ENCODE measurements around the gene CDAN1.
A peak's percentile ranks its signal among the peaks of the same experiment; 100 is the strongest.
"Not testable (repeated sequence)": the region's sequence is repeated elsewhere in the genome, so short reads cannot be mapped to it uniquely, and the experiment has no call there.

CDAN1 gene, protein sequence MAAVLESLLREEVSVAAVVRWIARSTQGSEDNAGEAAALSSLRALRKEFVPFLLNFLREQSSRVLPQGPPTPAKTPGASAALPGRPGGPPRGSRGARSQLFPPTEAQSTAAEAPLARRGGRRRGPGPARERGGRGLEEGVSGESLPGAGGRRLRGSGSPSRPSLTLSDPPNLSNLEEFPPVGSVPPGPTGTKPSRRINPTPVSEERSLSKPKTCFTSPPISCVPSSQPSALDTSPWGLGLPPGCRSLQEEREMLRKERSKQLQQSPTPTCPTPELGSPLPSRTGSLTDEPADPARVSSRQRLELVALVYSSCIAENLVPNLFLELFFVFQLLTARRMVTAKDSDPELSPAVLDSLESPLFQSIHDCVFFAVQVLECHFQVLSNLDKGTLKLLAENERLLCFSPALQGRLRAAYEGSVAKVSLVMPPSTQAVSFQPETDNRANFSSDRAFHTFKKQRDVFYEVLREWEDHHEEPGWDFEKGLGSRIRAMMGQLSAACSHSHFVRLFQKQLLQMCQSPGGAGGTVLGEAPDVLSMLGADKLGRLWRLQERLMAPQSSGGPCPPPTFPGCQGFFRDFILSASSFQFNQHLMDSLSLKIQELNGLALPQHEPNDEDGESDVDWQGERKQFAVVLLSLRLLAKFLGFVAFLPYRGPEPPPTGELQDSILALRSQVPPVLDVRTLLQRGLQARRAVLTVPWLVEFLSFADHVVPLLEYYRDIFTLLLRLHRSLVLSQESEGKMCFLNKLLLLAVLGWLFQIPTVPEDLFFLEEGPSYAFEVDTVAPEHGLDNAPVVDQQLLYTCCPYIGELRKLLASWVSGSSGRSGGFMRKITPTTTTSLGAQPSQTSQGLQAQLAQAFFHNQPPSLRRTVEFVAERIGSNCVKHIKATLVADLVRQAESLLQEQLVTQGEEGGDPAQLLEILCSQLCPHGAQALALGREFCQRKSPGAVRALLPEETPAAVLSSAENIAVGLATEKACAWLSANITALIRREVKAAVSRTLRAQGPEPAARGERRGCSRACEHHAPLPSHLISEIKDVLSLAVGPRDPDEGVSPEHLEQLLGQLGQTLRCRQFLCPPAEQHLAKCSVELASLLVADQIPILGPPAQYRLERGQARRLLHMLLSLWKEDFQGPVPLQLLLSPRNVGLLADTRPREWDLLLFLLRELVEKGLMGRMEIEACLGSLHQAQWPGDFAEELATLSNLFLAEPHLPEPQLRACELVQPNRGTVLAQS

DNA sequence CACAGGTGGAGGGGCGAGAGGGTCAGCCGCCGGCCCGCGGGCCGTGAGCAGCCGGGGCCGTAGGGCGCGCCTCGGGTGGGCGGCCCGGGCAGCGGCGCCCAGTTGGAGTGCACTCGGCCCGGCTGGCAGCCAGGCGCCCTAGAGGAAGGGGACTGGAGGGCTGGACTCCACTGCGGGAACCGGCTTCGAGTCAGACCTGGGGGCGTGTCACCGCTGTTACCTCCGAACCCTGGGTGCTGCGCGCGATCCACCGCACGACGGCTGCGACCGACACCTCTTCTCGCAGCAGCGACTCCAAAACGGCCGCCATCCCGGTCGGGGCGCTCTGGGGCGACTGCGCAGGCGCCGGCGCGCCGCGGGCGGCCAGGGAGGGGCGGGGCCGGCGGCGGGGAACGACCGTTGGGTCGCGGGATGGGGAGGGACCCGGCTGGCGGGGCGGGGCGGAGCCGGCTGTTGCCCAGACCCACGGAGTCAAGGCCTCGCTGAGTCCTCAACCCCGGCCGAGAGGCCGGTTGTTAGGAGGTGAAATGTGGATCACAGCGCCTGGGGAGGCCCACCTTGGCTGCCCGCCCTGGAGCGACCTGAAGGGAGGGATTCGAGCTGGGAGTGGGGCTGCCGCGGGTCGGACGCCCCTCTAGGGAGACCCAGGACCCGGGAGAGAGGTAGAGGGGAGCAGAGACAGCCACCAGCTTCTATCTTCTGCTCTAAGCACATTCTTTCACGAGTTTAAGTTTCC lies at the start of gene CDAN1:
TSS of gene CDAN1 (minus strand) at position 336 of the 736 bp plus-strand sequence. CDS start at position 310, 26 bp downstream.
- peak; percentile 84 to 93 (median 87) for DNase-seq (ENCODE audit: low read depth in 2 of 3, low spot score in 2 of 3)

DNA sequence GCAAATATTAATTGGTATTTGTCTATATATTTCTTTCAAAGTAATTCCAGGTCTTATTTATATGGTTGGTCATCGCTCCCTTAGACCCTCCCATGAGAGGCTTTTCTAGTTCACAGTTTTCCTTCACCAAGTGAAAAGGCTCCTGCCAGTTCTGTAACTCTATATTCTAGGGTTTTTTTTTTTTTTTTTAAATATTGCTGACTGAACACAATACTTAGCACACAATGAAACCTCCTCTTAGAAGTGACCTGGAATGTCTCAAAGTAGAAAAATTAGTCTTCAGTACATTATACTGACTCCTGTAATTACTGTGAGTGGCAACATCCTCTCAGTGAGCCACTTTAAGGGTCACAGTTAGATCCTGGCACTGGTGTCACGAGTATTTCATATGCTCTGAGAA lies 48.6 kb upstream of the CDAN1 start:
- no peak for DNase-seq (ENCODE audit: low read depth in 2 of 3, low spot score in 2 of 3)

DNA sequence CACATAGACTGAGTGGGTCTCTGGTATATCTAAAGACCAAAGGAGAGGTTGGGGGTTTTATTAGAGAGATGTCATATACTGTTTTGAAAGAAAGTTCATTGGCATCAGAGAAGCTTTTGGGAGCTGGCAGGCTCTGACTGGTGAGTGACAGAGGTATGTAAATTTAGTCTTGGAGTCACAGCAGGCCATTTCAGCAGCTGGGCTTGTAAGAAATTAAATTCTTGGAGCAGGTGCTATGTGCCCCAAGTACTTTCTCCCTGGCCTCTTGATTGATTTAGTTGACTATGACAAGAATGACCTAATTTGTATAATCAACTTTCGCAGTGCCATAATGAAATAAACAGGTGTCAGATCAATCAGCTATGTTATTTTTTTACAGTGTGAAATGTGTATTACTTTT lies 47.8 kb upstream of the CDAN1 start:
- no peak for DNase-seq (ENCODE audit: low read depth in 2 of 3, low spot score in 2 of 3)

DNA sequence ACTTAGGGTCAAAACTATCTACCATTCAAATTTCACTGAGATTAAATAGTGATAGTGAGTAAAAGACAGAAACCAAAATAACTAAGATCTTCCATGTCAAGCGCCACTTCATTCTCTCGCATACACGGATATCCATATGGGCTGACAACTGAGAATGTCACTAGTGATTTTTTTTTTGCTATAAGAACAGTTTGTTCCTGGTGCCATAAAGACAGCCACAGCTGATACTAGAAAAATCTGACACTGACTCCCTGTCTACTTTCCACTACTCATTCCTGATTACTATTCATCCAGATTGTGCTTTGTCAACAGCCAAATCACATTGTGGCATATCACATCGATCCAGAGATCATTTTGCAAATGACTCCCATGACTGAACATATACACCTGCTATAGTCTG lies 45.8 kb upstream of the CDAN1 start:
- no peak for DNase-seq (ENCODE audit: low read depth in 2 of 3, low spot score in 2 of 3)

DNA sequence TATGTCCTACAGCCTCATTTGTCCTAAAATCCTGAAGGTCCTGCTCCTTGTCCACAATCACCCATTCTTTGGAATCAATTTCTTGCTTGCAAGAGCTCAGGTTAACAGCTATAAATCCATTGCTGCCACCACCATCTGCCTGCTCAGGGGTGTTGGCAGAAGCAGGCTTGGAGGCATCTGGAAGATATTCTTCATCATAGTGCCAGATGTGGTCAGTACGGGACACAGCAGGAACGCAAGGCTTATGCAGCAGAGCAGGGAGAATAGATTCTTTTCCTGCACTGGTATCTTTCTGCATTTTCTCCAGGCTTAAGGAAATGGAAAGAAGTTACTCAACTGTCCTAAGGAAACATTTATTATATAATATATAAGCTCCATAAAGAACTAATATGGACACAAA lies 38.5 kb upstream of the CDAN1 start:
- no peak for DNase-seq (ENCODE audit: low read depth in 2 of 3, low spot score in 2 of 3)

DNA sequence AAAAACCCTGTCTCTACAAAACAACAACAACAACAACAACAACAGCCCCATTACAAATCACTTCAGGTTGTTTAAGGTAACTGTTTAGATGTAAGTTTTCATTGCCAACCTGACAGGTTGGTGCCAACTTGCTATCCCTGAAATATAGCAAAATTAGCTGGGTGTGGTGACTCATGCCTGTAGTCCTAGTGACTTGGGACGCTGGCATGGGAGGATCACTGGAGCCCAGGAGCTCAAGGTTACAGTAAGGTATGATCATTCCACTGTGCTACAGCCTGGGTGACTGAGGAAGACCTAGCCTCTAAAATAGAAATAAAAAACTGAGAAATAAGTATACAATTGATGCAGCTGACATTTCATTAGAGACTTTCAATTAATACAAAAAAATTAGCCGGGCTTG lies 36.0 kb upstream of the CDAN1 start:
- DNase-seq (ENCODE audit: low read depth in 2 of 3, low spot score in 2 of 3), result no peak

DNA sequence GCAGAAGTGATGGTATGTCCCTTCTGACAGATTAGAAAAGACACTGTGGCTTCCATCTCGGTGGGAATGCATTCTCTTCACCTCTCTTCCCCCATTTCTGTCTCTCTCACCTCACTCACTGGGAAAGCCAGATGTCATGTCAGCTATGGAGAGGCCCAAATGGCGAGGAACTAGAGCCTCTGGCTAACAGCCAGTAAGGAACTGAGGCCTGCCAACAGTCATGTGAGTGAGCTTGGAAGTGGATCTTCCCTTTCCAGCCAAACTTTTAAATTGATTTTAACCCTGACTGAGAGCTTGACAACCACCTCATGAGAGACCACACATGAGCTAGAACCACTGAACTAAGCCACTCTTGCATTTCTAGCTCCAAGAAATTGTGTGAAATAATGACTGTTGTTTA lies 35.2 kb upstream of the CDAN1 start:
- no peak for DNase-seq (ENCODE audit: low read depth in 2 of 3, low spot score in 2 of 3)

DNA sequence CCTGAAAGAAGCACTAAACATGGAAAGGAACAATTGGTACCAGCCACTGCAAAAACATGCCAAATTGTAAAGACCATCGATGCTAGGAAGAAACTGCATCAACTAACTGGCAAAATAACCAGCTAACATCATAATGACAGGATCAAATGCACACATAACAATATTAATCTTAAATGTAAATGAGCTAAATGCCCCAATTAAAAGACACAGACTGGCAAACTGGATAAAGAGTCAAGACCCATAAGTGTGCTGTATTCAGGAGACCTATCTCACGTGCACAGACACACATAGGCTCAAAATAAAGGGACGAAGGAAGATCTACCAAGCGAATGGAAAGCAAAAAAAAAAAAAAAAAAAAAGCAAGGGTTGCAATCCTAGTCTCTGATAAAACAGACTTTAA lies 29.2 kb upstream of the CDAN1 start:
- DNase-seq (ENCODE audit: low read depth in 2 of 3, low spot score in 2 of 3), result not testable (repeated sequence)

DNA sequence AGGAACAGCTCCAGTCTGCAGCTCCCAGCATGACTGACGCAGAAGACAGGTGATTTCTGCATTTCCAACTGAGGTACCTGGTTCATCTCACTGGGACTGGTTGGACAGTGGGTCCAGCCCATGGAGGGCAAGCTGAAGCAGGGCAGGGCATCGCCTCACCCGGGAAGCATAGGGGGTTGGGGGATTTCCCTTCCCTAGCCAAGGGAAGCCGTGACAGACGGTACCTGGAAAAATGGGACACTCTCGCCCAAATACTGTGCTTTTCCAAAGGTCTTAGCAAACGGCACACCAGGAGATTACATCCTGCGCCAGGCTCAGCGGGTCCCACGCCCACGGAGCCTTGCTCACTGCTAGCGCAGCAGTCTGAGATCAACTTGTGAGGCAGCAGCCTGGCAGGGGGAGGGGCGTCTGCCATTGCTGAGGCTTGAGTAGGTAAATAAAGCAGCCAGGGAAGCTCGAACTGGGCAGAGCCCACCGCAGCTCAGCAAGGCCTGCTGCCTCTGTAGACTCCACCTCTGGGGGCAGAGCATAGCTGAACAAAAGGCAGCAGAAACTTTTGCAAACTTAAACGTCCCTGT lies 27.3 kb upstream of the CDAN1 start:
- DNase-seq (ENCODE audit: low read depth in 2 of 3, low spot score in 2 of 3), result not testable (repeated sequence)

DNA sequence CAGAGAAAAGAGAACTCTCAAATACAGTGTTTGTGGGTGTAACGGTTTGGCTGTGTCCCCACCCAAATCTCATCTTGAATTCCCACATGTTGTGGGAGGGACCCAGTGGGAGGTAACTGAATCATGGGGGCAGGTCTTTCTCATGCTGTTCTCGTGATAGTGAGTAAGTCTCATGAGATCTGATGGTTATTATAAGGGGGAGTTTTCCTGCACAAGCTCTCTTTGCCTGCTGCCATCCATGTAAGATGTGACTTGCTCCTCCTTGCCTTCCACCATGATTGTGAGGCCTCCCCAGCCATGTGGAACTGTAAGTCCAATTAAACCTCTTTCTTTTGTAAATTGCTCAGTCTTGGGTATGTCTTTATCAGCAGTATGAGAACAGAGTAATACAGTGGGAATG lies 24.9 kb upstream of the CDAN1 start:
- not testable (repeated sequence) for DNase-seq (ENCODE audit: low read depth in 2 of 3, low spot score in 2 of 3)

DNA sequence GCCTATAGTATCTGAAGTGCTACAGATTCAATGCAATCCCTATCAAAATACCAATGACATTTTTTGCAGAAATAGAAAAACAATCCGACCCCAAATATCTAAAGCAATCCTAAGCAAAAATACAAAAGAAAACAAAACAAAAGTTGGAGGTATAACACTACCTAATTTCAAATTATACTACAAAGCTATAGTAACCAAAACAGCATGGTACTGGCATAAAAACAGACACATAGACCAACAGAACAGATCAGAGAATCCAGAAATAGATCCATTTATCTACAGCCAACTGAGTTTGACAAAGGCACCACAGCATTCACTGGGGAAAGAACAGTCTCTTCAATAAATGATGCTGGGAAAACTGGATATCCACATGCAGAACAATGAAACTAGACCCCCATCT lies 23.8 kb upstream of the CDAN1 start:
- DNase-seq (ENCODE audit: low read depth in 2 of 3, low spot score in 2 of 3), result no peak

DNA sequence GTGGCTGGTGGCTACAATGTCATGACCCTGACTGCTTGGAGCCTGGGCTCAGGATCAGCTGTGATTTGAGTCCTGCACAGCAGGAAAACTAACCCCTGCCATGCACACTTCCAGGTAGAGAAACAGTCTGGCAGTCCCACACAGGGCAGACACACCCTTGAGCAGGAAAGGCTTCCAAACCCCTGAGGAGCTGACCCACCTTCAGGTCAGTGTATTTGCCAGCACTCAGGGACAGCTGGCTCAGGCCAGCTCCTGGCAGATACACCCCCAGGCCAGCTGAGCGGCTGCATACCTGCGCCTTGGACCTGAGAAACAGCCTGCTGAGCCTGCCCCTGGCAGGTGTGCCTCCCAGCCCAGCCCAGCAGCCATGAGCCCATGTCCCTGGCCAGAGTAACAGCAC lies 22.2 kb upstream of the CDAN1 start:
- DNase-seq (ENCODE audit: low read depth in 2 of 3, low spot score in 2 of 3), result no peak

DNA sequence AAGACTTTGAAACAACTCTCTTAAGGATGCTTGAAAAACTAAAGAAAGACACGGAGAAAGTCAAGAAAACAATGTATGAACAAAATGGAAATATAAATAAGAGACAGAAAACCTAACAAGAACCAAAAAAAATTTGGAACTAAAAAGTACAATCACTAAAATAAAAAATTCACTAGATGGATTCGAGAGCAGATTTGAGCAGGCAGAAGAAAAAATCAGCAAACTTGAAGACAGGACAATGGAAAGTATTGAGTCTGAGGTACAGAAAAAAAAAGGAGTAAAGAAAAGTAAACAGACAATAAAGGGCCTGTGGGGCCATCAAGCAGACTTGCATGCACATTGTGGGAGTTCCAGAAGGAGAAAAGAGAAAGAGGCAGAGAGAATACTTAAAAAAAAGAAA lies 13.4 kb upstream of the CDAN1 start:
- no peak for DNase-seq (ENCODE audit: low read depth in 2 of 3, low spot score in 2 of 3)

DNA sequence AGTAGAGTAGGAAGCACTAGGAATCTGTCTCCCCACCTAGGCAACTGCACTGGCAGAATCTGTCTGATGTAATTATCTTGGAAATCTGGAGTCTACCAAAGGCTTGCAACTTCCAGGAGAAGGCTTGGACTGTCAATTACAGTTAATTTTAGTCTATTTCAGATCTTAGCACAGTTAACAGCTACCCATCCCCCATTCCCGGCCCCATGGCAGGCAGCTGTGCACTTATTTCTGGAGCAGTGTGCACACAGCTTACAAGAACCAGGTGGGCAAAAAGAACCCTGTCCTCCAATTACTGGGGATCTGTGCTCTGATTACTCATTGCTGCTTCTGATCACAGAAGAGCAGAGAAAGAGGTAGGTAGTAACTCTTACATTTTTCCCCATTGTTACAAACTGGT lies 12.3 kb upstream of the CDAN1 start:
- DNase-seq (ENCODE audit: low read depth in 2 of 3, low spot score in 2 of 3), result no peak

DNA sequence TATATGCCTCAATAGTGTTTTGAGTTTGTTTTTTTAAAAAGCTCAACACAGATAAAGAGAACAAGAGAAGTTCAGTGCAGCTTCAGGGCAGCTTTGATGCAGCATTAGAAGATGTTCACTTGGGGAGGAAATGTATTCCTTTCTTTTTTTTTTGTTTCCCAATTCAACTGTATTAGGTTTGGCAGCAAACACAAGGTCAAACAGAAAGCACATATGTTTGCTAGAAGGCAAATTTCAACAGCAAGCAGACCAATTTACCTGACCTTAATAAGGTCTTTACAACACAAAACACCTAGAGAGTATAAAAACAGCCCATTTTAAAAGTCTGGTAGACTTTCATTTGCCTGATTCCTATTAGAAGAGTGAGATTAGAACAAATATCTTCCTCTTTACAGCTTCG lies 7.3 kb upstream of the CDAN1 start:
- no peak for DNase-seq (ENCODE audit: low read depth in 2 of 3, low spot score in 2 of 3)

DNA sequence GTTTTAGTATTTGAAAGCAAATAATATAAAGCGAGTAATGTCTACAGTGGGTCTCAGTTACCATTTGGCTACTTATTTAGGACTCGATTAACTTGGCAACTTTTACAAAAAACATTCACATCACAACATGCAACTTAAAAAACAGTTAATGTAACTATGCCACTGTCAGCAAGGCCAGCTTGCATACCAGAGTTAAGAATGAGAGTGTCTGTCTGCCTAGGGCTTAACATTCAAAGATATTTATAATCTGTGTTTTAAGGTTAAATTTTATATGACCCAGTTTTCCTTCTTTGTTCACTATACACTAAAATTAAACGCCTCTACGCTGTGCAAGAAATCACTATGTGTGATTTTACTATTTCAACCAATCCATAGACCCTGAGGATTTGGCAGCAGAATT lies 5.2 kb upstream of the CDAN1 start:
- DNase-seq (ENCODE audit: low read depth in 2 of 3, low spot score in 2 of 3), result no peak

DNA sequence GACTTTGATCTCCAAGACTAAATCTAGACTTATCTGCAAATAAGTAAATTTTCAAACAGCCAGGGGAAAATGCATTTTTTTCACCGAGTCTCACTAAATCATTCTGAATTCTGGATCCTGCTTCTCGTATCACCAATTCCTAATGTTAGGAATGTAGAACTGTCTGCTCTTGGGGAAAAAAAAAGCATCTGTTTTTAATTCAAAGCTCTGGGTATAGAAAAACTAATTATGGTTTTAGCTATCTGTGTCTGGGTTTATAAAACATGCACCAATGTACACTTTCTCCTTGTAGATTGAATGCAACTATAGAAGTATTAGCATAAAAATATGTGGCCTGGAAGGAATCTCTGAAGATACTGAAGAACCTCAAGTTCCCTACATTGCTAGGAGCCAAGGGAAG lies 4.8 kb upstream of the CDAN1 start:
- no peak for DNase-seq (ENCODE audit: low read depth in 2 of 3, low spot score in 2 of 3)

DNA sequence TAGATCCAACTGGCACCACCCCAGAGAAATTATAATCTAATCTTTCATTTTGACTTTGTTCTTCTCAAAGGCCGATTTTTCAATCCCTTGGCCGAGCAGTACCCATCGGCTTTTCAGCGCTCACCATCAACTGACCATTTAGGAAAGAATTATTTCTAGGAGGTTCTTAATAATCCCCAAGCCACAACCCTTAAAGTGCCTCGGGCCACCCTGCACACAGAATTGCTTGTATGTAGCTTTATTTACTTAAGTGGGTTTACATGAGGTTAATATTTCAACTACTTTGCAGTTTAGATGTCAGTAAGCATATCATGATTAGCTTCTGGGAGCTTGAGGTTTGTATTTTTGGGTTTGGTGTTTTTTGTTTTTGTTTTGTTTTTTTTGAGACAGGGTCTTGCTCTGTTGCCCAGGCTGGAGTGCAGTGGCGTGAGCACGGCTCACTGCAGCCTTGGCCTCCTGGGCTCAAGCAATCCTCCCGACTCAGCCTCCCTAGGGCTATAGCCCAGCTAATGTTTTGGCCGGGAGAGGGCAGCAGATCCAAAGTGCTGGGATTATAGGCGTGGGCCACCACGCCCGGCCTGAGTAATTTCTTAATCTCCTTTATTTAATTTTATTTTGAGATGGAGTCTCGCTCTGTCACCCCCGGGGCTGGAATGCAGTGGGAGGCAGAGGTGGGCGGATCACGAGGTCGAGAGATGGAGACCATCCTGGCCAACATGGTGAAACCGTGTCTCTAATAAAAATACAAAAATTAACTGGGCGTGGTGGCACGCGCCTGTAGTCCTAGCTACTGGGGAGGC lies 801 bp upstream of the CDAN1 start:
- no peak for DNase-seq (ENCODE audit: low read depth in 2 of 3, low spot score in 2 of 3)

DNA sequence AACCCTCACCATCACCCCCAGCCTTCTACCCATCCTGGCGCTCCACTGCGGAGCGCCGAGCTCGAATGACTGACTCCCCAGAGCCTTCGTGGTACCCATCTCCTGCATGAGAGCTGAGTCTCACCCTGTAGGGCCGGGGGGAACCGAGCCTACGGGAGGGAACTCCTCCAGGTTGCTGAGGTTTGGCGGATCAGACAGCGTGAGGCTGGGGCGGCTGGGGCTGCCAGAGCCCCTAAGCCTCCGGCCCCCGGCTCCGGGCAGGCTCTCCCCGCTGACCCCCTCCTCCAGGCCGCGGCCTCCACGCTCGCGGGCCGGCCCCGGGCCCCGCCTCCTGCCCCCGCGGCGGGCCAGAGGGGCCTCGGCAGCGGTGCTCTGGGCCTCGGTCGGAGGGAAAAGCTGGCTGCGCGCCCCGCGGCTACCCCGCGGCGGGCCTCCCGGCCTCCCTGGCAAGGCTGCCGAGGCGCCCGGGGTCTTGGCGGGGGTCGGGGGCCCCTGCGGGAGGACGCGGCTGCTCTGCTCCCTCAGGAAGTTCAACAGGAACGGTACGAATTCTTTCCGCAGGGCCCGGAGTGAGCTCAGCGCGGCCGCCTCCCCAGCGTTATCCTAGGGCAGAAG lies 643 bp downstream of the CDAN1 start:
- no peak for DNase-seq (ENCODE audit: low read depth in 2 of 3, low spot score in 2 of 3)

All from activated CD8-positive, alpha-beta memory T cell treated with anti-CD3 and anti-CD28 coated beads for 48 hours (primary cell).